Measurements from ENCODE around the gene GNG7.

GNG7 gene

GRCh38 chr19:2686360-2686759 is 16.1 kb downstream of the GNG7 start:
- Histone ChIP-seq H3K9me2 (replicated peaks; ENCODE audit: insufficient read depth, low read length) (no peaks in the 10 kb centered on the region), H3K27ac (ENCODE audit: low read length) (no peak overlapping the region), H3K36me3 (replicated peaks; ENCODE audit: insufficient read depth, low read length) (no peaks in the 10 kb centered on the region), H3F3A (ENCODE audit: insufficient read depth, low read length) (no peaks in the 10 kb centered on the region), H3K4me3 (ENCODE audit: low read length) (no peak overlapping the region), H3K9me3 (replicated peaks; ENCODE audit: insufficient read depth, low read length) (no peaks in the 10 kb centered on the region), H3K4me1 (ENCODE audit: low read length) (no peaks in the 10 kb centered on the region), H2AFZ (ENCODE audit: low read length) (no peak overlapping the region), H4K20me1 (ENCODE audit: insufficient read depth, low read length) (no peaks in the 10 kb centered on the region), H3K4me2 (ENCODE audit: low read depth, low read length) (no peak overlapping the region), H3K9ac (ENCODE audit: low read length) (no peak overlapping the region), H3K27me3 (replicated peaks; ENCODE audit: insufficient read depth, low read length) (no peaks in the 10 kb centered on the region), H3K79me2 (ENCODE audit: low read length) (peaks cover 16% of the 10 kb centered on the region)
- no peak for DNase-seq
- TF ChIP-seq EZH2phosphoT487 (IDR thresholded peaks at IDR 0.05; ENCODE audit: low read length) = no peak
- TF ChIP-seq, protein P1, sequence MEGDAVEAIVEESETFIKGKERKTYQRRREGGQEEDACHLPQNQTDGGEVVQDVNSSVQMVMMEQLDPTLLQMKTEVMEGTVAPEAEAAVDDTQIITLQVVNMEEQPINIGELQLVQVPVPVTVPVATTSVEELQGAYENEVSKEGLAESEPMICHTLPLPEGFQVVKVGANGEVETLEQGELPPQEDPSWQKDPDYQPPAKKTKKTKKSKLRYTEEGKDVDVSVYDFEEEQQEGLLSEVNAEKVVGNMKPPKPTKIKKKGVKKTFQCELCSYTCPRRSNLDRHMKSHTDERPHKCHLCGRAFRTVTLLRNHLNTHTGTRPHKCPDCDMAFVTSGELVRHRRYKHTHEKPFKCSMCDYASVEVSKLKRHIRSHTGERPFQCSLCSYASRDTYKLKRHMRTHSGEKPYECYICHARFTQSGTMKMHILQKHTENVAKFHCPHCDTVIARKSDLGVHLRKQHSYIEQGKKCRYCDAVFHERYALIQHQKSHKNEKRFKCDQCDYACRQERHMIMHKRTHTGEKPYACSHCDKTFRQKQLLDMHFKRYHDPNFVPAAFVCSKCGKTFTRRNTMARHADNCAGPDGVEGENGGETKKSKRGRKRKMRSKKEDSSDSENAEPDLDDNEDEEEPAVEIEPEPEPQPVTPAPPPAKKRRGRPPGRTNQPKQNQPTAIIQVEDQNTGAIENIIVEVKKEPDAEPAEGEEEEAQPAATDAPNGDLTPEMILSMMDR (IDR thresholded peaks at IDR 0.05; ENCODE audit: low read length) = no peak
- no peak for TF ChIP-seq EZH2 (optimal IDR thresholded peaks at IDR 0.05; ENCODE audit: low read depth, low read length)

- Histone ChIP-seq H3F3A (ENCODE audit: insufficient read depth, low read length) (no peaks in the 10 kb centered on the region), H3K9me3 (replicated peaks; ENCODE audit: insufficient read depth, low read length) (no peaks in the 10 kb centered on the region), H3K36me3 (replicated peaks; ENCODE audit: insufficient read depth, low read length) (no peaks in the 10 kb centered on the region), H3K4me1 (ENCODE audit: low read length) (no peaks in the 10 kb centered on the region), H2AFZ (ENCODE audit: low read length) (no peak overlapping the region), H3K79me2 (ENCODE audit: low read length) (peaks cover 12% of the 10 kb centered on the region), H3K9me2 (replicated peaks; ENCODE audit: insufficient read depth, low read length) (no peaks in the 10 kb centered on the region), H3K4me3 (ENCODE audit: low read length) (no peak overlapping the region), H4K20me1 (ENCODE audit: insufficient read depth, low read length) (no peaks in the 10 kb centered on the region), H3K27ac (ENCODE audit: low read length) (no peak overlapping the region), H3K4me2 (ENCODE audit: low read depth, low read length) (no peak overlapping the region), H3K9ac (ENCODE audit: low read length) (no peak overlapping the region), H3K27me3 (replicated peaks; ENCODE audit: insufficient read depth, low read length) (no peaks in the 10 kb centered on the region)
- no peak for TF ChIP-seq EZH2 (optimal IDR thresholded peaks at IDR 0.05; ENCODE audit: low read depth, low read length)
- TF ChIP-seq, protein P1 (IDR thresholded peaks at IDR 0.05; ENCODE audit: low read length) = no peak
- TF ChIP-seq EZH2phosphoT487 (IDR thresholded peaks at IDR 0.05; ENCODE audit: low read length) = no peak
- DNase-seq = no peak
These were observed 17.2 kb downstream of the GNG7 start for GRCh38 chr19:2685204-2685704.

DNA sequence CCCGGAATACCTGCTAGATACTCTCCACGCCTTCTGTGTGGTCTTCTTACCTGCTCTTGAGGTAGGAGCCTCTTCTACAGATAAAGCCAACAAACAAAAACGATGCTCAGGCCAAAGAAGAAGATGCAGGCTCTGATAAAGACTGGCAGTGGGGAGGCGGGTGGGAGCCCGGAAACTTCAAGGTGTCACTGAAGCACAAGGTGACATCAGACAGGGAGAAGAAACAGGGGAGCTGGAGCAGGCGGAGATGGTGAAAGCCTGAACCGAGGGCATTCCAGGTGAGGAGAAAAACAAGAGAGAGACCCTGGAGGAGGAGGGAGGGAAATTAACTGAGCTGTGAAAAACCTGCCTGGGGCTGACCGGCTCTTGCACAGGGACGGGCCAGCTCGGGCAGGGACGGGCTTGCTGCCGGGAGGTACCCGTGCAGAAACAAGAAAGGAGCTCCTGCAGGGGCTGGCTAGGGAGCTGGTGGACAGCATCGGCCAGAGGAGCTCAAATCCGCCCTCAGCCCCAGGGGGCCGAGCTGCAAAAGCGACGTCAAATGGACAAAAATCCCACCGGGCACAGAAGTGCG is 19.0 kb downstream of the GNG7 start:
- Histone ChIP-seq H3K4me2 (ENCODE audit: low read depth, low read length) (no peak overlapping the region), H2AFZ (ENCODE audit: low read length) (no peak overlapping the region), H3K27me3 (replicated peaks; ENCODE audit: insufficient read depth, low read length) (no peaks in the 10 kb centered on the region), H3K36me3 (replicated peaks; ENCODE audit: insufficient read depth, low read length) (no peaks in the 10 kb centered on the region), H3F3A (ENCODE audit: insufficient read depth, low read length) (no peaks in the 10 kb centered on the region), H3K27ac (ENCODE audit: low read length) (no peak overlapping the region), H3K9ac (ENCODE audit: low read length) (no peak overlapping the region), H3K4me3 (ENCODE audit: low read length) (no peak overlapping the region), H3K9me3 (replicated peaks; ENCODE audit: insufficient read depth, low read length) (no peaks in the 10 kb centered on the region), H3K4me1 (ENCODE audit: low read length) (no peaks in the 10 kb centered on the region), H4K20me1 (ENCODE audit: insufficient read depth, low read length) (no peaks in the 10 kb centered on the region), H3K79me2 (ENCODE audit: low read length) (peaks cover 8% of the 10 kb centered on the region), H3K9me2 (replicated peaks; ENCODE audit: insufficient read depth, low read length) (no peaks in the 10 kb centered on the region)
- no peak for DNase-seq
- TF ChIP-seq EZH2phosphoT487 (IDR thresholded peaks at IDR 0.05; ENCODE audit: low read length) = no peak
- TF ChIP-seq EZH2 (optimal IDR thresholded peaks at IDR 0.05; ENCODE audit: low read depth, low read length) = no peak
- TF ChIP-seq, protein P1 (IDR thresholded peaks at IDR 0.05; ENCODE audit: low read length) = no peak

Measured in MM.1S (cell line).